Large intestine (tissue), 3 donors: ENCODE data around the gene MLLT1. TPM values are rescaled to one million over a fixed set of nuclear protein-coding genes. Genes with fewer than 3 reads are reported as not detected.
A peak's percentile ranks its signal among the peaks of the same experiment; 100 is the strongest.

ENCODE experiments used
- DNase-seq, 2 donors: peaks; one replicate each; pipeline versions ENCODE4 v3.0.0 to v3.0.0-alpha.2; 2013
- H3K27ac ChIP-seq: one replicate; pipeline ENCODE4 v1.5.1; 2013; ENCODE audit warnings: low read length
- H3K27me3 ChIP-seq: 2 replicates; pipeline ENCODE4 v1.6.1; 2013; ENCODE audit warnings: low read length; ENCODE audit not compliant: control insufficient read depth, insufficient read depth
- H3K36me3 ChIP-seq: 2 replicates; pipeline ENCODE4 v1.6.1; 2013; ENCODE audit warnings: low read length; ENCODE audit not compliant: control insufficient read depth, insufficient read depth
- H3K4me1 ChIP-seq: one replicate; pipeline ENCODE4 v1.6.1; 2013; ENCODE audit warnings: low read length; ENCODE audit not compliant: control insufficient read depth, insufficient read depth
- H3K4me3 ChIP-seq: one replicate; pipeline ENCODE4 v1.5.1; 2013; ENCODE audit warnings: low read length
- H3K9me3 ChIP-seq: one replicate; pipeline ENCODE4 v1.6.1; 2013; ENCODE audit warnings: mild to moderate bottlenecking, low read depth, low read length, moderate library complexity; ENCODE audit not compliant: control insufficient read depth
- WGBS: methylation state at CpG from one replicate; pipeline ENCODE4 v1.1.5; 2013; ENCODE audit warnings: low lambda C conversion rate; ENCODE audit not compliant: insufficient coverage; 5-methylcytosine and 5-hydroxymethylcytosine counted together
- polyA plus RNA-seq: library from polyadenylated mRNA; unstranded; fragments of 120-200 nt; gene quantifications from one replicate; pipeline ENCODE4 v1.2.1, GENCODE V29; 2013

The MLLT1 gene
- polyA plus RNA-seq, 1 donor: 44.3 TPM

DNA sequence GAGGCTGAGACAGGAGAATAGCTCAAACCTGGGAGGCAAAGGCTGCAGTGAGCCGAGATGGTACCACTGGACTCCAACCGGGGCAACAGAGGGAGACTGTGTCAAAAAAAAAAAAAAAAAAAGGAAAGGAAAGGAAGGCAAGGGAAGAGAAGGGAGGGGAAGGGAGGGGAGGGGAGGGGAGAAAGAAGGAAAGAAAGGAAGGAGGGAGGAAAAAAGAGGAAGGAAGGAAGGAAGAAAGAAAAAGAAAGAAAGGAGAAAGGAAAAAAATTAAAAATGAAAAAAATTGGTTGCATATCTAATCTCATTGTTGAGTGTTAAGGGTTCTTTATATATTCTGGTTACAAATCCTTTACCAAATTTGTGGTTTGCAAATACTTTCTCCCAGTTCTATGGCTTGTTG lies 98.7 kb downstream of the MLLT1 start:
- no peak for DNase-seq
- Histone ChIP-seq H3K27me3 (no peaks in the 10 kb centered on the region), H3K36me3 (no peaks in the 10 kb centered on the region), H3K4me1 (no peaks in the 10 kb centered on the region), H3K9me3 (no peaks in the 10 kb centered on the region), H3K4me3 (no peak overlapping the region), H3K27ac (no peak overlapping the region)
- WGBS: 83% methylated on average over 1 of the region's 2 CpGs

DNA sequence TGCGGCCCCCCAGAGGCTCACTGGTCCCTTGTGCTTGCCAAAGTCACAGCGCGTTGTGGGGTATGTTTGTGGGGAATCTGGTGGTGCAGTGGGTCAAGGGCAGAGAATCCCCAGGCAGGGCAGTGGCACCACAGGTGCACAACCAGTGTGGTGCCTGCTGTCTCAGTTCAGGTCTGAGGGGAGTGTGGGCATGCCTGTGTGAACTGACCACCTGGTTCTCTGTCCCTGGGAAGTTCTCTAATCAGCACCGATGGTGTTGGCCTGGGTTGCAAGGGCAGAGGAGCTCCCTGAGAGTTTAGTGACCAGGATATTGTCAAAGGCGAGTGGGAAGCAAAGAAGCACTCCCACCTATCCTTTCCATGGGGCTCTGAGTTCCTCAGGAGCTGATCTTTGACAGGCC lies 106.6 kb downstream of the MLLT1 start:
- Histone ChIP-seq H3K27ac (no peak overlapping the region), H3K9me3 (no peaks in the 10 kb centered on the region), H3K27me3 (no peaks in the 10 kb centered on the region), H3K4me1 (no peaks in the 10 kb centered on the region), H3K4me3 (no peak overlapping the region), H3K36me3 (no peaks in the 10 kb centered on the region)
- no peak for DNase-seq
- WGBS: no CpG with 5 or more reads among the region's 5 CpGs

DNA sequence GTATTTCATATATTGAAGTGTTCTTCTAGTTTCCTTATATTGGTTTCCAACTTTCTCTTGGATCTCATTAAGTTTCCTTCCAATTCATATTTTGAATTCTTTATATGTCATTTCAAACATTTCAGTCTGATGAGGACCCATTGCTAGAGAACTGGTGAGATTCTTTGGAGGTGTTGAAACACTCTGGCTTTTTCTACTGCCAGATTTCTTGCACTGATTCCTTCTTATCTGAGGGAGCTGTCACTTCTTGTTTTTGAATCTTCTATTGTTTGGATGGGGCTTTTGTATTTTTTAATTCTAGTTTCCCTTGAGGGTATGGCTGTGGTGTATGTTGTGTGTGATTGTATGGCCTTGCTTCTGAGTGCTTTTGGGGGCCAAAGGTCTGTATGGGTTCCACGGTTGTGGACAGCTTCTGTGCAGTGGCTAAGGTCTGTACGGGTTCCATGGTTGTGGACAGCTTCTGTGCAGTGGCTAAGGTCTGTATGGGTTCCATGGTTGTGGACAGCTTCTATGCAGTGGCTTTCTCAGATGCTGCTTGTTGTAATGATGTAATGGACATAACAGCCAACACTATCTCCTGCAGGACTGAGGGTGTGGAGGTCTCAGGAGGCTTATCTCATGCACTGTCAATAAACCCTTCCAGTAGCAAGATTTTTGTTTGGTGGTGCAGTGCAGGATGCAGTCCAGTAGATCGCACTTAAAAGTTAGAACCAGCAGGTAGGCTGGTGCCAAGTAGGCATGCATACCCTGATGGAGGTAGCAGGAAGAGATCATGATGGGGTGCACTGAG lies 107.5 kb downstream of the MLLT1 start:
- H3K4me3 ChIP-seq: no peak overlapping the region
- no peak overlapping the region for H3K27ac ChIP-seq
- WGBS: no CpG with 5 or more reads among the region's 3 CpGs
- H3K27me3 ChIP-seq: no peaks in the 10 kb centered on the region
- DNase-seq: no peak
- H3K4me1 ChIP-seq: no peaks in the 10 kb centered on the region
- H3K9me3 ChIP-seq: no peaks in the 10 kb centered on the region
- no peaks in the 10 kb centered on the region for H3K36me3 ChIP-seq

DNA sequence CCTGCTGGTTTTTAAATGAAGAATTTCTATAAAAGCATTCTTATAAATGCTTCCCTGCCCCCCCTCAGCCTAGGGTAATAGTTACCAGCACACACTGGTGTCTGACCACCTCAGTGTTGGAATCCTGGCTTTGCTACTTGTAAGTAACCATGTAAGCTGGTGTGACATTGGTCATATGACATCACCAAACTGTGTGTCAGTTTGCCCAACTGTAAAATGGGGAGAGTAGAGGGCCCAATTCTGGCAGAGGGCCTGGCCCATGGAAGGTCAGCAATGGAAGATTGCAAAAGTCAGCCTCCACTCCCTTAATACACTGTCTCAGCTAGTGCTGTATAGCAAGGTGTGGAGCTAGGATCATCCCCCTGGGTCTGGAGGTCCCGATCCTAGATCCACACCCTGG lies 112.7 kb downstream of the MLLT1 start:
- DNase-seq: no peak
- H3K27me3 ChIP-seq: no peaks in the 10 kb centered on the region

DNA sequence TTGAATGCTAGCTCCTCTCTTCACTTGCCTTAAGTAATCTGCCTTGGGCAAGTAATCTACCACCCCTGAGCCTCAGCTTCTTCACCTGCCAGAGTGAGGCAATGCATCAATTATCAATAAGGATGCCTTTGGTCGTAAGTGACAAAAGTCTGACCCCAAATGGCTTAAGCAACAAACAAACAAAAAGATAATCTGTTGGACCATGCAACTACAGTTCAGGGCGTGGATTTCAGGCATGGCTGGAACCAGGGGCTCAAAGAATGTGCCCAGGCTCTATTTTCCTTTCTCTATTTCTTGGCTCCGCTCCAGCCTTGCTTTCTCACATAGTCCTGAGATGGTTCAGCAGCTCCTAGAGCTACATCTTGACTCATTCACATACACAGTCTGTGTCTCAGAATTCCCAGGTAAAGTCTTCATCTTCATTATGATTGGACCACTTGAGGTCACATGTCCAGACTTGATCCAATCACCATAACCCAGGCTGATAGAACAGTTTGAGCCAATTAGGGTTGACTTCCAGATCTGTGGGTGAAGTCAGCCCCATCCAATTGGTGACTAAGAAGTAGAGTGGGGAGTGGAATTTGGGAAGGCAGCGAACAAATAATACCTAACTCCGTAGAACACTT lies 114.8 kb downstream of the MLLT1 start:
- no peak for DNase-seq
- no peak overlapping the region for H3K4me3 ChIP-seq
- H3K4me1 ChIP-seq: peaks cover 5% of the 10 kb centered on the region

More for the DNA sequence above, 112.7 kb downstream of the MLLT1 start:
- Histone ChIP-seq H3K9me3 (no peaks in the 10 kb centered on the region), H3K27ac (no peak overlapping the region), H3K36me3 (no peaks in the 10 kb centered on the region), H3K4me3 (no peak overlapping the region), H3K4me1 (no peaks in the 10 kb centered on the region)
- WGBS: no CpG with 5 or more reads among the region's 1 CpG

DNA sequence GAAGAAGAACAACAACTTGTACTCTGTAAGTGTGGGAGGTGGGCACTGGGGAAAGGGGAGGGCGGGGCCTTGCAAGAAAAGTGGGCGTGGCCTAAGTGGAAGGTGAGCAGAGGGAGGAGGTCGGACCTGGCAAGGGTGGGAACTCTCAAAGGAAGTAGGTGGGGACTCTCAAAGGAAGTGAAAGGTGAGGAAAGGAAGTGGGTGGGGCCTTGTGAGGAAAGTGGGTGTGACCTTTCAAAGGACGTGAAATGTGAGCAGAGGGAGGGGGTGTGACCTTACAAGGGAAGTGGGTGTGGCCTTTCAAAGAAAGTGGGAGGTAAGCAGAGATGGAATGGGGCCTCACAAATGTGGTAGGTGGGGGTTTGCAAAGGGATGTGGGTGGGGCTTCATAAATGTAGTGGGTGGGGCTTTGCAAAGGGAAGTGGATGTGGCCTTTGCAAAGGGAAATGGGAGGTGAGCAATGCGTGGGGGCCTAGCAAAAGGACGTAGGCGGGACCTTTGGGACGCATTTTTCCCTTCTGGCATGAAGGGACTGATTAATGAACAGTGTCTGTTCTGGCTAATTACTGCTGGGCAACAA lies 118.4 kb downstream of the MLLT1 start:
- Histone ChIP-seq H3K9me3 (peaks cover 6% of the 10 kb centered on the region), H3K4me1 (peaks cover 5% of the 10 kb centered on the region), H3K27ac (no peak overlapping the region), H3K27me3 (no peaks in the 10 kb centered on the region), H3K4me3 (no peak overlapping the region), H3K36me3 (no peaks in the 10 kb centered on the region)
- peak in 1 of 2 donors; percentile 7 for DNase-seq
- WGBS: 40% methylated on average over 1 of the region's 8 CpGs

More for the DNA sequence above, 114.8 kb downstream of the MLLT1 start:
- Histone ChIP-seq H3K36me3 (no peaks in the 10 kb centered on the region), H3K9me3 (peaks cover 3% of the 10 kb centered on the region), H3K27ac (no peak overlapping the region), H3K27me3 (no peaks in the 10 kb centered on the region)
- 43% methylated on average over 1 of the region's 5 CpGs for WGBS

Other genes with a start within 250 kb of the MLLT1 start
- gene RFX2, start 169.5 kb downstream of the MLLT1 start, polyA plus RNA-seq: 13.1 TPM
- gene ACSBG2, start 144.3 kb downstream of the MLLT1 start, polyA plus RNA-seq: 0.60 TPM
- gene ACER1, start 53.6 kb upstream of the MLLT1 start, polyA plus RNA-seq: 0.04 TPM
- 49.3 TPM for gene CLPP, start 81.6 kb upstream of the MLLT1 start, polyA plus RNA-seq
- 97.9 TPM for gene ALKBH7, start 92.8 kb upstream of the MLLT1 start, polyA plus RNA-seq
- 2.5 TPM for gene PSPN, start 96.0 kb upstream of the MLLT1 start, polyA plus RNA-seq
- gene GTF2F1, start 113.2 kb upstream of the MLLT1 start, polyA plus RNA-seq: 99.4 TPM
- gene KHSRP, start 144.8 kb upstream of the MLLT1 start, polyA plus RNA-seq: 238 TPM
- gene SLC25A41, start 153.8 kb upstream of the MLLT1 start, polyA plus RNA-seq: 0.36 TPM
- 27.9 TPM for gene SLC25A23, start 179.8 kb upstream of the MLLT1 start, polyA plus RNA-seq
- gene CRB3, start 184.3 kb upstream of the MLLT1 start, polyA plus RNA-seq: 41.7 TPM
- gene DENND1C, start 201.8 kb upstream of the MLLT1 start, polyA plus RNA-seq: 40.4 TPM
- 7.3 TPM for gene TUBB4A, start 222.3 kb upstream of the MLLT1 start, polyA plus RNA-seq